GM21723 (cell line): Measurements from ENCODE around the gene YWHAB.

Experiments used
- ATAC-seq: cut with Tn5 transposase; IDR thresholded peaks from one replicate; pipeline ENCODE4 v1.9.1; 2021; ENCODE audit warnings: mild to moderate bottlenecking, moderate library complexity; ENCODE audit not compliant: unreplicated experiment

Gene YWHAB

GRCh38 chr20:44948513-44948912 lies 63.0 kb downstream of the YWHAB start:
- ATAC-seq: no peak

- ATAC-seq: no peak
Measured at GRCh38 chr20:44950368-44950767, 64.9 kb downstream of the YWHAB start.

DNA sequence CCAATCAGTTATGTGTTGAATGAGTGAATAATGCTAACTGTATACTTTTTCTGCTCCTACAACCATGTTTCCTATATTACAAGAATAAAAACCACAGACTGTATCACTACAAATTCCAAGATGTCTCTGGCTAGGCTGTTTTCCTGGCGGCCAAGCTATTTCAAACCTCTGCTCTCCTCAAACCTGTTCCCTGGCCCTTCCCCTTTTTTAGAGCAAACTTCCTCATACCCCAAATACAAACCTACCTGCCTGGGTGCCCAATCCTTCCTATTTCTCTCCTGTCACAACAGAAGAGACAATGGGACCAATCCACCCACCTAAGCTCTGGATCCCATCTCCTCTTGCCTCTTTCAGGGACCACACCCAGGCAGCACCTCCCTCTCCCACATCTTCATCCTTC lies 67.2 kb downstream of the YWHAB start:
- ATAC-seq: no peak

DNA sequence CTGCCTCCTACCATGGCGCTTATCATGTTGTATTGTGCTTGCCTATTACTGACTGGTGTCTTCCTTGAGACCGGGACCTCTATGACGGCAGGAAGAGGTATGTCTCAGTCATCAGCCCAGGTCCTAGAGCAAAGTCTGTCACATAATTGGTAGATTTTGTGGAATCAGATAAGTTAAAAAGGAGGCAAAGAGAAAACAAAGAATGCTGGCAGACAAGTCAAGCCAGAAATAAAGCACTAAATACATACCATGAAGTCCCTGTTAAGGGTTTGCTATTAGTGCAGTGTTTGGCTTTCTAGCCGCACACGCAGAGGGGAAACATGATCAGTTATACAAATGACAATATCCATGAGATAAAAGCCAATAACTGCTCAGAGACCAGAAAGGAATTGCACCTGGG lies 68.7 kb downstream of the YWHAB start:
- no peak for ATAC-seq

DNA sequence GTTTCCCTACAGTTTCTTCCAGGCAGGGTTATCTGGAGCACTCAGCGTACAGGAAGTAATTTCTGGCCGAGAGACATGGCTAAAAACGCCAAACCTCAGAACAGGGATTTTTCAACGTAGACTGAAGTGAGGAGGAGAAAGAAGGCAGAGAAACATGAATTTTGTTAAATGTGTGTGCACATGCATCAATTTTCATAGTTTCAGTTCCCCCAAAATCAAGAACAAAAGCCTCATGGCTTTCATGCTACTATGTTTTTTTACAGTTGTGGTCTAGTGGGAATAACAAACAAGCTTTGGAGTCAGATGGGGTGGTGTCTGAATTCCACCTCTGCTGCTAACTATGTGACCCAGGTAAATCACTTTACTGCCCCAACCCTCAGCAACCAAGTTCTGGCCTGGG lies 69.8 kb downstream of the YWHAB start:
- ATAC-seq: no peak

DNA sequence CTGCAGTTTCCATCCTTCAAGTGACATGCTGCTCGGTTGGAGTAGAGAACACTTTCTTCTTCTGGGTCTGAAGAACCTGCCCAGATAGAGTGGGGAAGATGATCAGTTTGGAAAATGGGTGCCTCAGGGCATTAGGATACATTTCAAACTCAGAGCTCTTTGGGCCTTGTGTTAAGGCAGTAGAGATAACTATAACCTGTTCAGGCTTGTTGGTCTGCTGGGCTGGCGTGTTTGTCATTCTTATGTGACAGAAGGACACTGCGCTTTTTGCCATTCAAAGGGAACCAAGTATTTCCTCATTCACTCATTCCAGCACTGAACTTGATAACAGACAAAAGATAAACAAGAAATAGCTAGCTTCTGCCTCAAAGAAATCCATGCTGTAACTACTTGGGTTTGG lies 70.9 kb downstream of the YWHAB start:
- no peak for ATAC-seq
